Skin epidermis (tissue), 12 donors: ENCODE data around the gene SERPINB1.

ENCODE experiments used
- H3K27ac ChIP-seq, 21 experiments: fragments of 200-600 bp; sonication (generic) in 11 of 21; one replicate each; pipeline ENCODE4 v1.5.0; 2020; ENCODE audit warnings: mild to moderate bottlenecking in 3 of 21, inconsistent platforms in 2 of 21, moderate library complexity in 2 of 21
- H3K4me3 ChIP-seq, 7 experiments: fragments of 200-600 bp; sonication (generic) in 2 of 7; one replicate each; pipeline ENCODE4 v1.5.0; 2020; ENCODE audit warnings: inconsistent platforms in 2 of 7, mild to moderate bottlenecking in 2 of 7, moderate library complexity in 1 of 7

SERPINB1 gene

DNA sequence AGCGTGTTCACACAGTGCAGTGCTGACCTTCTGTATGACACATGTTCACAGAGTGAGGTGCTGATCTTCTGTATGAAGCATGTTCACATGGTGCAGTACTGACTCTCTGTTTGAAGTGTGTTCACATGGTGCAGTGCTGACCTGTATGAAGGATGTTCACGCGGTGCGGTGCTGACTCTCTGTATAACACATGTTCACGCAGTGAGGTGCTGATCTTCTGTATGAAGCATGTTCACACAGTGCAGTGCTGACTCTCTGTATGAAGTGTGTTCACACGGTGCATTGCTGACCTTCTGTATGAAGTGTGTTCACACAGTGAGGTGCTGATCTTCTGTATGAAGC lies 10.8 kb upstream of the SERPINB1 start:
- peak overlapping the region in 1 of 21 experiments; percentile 98 for H3K27ac ChIP-seq
- H3K4me3 ChIP-seq, result no peak overlapping the region

DNA sequence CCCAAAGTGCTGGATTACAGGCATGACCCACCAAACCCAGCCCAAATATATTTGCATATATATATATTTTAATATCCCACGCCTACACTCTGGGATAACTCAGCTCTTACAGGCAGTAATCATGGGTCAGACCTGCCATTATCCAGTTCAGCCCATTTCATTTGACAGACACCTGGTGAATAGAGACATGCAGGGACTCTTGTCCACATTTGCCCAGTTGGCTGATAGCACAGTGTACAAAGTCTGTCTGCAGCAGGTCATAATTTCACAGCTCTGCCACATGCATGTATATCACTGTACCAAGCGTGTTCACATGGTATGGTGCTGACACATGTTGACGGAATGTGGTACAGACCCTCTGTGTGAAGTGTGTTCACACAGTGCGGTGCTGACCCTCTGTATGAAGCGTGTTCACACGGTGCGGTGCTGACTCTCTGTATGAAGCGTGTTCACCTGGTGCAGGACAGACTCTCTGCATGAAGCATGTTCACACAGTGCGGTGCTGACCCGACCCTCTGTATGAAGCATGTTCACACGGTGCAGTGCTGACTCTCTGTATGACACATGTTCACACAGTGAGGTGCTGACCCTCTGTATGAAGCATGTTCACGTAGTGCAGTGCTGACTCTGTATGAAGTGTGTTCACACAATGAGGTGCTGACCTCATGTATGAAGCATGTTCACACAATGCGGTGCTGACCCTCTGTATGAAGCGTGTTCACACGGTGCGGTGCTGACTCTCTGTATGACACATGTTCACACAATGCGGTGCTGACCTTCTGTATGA lies 10.3 kb upstream of the SERPINB1 start:
- H3K27ac ChIP-seq, result peak overlapping the region in 1 of 21 experiments; percentile 3
- H3K4me3 ChIP-seq, result no peak overlapping the region

DNA sequence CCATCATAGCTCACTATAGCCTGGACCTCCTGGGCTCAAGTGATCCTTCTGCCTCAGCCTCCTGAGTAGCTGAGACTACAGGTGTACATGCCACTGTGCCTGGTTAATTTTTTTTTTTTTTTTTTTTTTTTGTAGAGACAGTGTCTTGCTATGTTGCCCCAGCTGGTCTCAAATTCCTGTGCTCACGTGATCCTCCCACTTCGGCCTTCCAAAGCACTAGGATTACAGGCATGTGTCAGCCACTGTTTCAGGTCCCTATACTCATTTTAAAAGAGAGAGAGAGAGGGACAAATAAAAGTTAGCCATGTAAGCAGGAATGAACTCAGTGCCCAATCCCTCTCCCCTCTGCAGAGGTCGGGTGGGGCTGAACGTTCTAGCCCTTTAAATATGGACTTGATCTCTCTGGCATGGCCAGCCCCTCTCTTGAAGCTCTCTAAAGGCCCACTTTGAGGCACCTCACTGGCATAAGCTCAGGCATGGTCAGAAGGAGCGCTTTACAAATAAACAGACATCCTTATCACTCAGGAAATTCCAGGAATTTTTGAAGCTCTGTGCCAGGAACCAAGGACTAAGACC lies 9.0 kb upstream of the SERPINB1 start:
- H3K4me3 ChIP-seq, result no peak overlapping the region
- H3K27ac ChIP-seq, result no peak overlapping the region

DNA sequence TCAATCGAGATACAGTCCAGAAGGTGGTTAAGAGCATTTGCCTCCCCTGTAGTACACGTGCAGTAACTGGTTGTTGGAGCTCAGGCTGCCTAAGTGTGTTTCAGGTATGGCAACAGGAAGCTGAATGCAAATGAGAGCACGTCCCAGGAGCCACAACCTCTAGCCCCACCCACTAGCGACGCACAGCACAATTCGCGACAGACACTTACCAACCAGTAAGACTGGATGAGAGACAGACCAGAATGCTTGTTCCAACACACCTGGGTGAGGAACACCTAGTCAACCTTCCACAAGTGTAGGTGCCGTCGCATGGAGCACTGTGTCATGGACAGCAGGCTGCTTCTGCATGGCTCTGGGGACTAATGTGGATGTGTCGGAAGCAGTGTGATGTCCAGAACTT lies 7.2 kb upstream of the SERPINB1 start:
- Histone ChIP-seq H3K4me3 (no peak overlapping the region), H3K27ac (peak overlapping the region in 5 of 21 experiments; percentile 18 to 45 (median 36))

DNA sequence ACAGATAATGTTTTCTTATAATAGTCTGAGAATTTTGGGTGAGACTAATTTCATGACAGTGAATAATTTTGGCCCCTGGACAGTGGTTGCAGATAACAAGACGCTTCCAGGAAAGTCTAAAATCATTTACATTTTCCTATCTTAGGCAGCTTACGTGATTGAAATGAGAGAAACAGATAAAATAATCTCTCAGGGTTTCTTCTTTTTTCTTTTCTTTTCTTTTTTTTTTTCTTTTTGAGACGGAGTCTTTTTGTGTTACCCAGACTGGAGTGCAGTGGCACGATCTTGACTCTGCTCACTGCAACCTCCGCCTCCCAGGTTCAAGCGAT lies 4.2 kb upstream of the SERPINB1 start:
- peak overlapping the region in 6 of 21 experiments; percentile 41 to 75 (median 58) for H3K27ac ChIP-seq
- peak overlapping the region in 1 of 7 experiments; percentile 13 for H3K4me3 ChIP-seq

DNA sequence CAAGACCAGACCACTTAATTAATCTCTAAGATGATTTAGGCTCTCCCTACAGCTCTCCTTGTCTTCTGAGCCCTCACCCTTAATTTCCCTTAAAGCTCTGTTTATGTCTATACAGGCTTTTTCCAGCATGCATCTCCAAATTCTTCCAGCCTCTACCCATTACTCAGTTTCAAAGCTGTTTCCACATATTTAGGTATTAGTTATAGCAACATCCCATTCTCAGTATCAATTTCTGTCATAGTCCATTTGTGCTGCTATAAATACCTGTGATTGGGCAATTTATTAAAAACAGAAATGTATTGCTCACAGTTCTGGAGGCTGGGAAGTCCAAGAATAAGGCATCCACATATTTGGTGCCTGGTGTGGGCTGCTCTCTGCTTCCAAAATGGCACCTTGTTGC lies 2.3 kb upstream of the SERPINB1 start:
- peak overlapping the region in 5 of 21 experiments; percentile 2 to 95 (median 21) for H3K27ac ChIP-seq
- H3K4me3 ChIP-seq, result no peak overlapping the region

DNA sequence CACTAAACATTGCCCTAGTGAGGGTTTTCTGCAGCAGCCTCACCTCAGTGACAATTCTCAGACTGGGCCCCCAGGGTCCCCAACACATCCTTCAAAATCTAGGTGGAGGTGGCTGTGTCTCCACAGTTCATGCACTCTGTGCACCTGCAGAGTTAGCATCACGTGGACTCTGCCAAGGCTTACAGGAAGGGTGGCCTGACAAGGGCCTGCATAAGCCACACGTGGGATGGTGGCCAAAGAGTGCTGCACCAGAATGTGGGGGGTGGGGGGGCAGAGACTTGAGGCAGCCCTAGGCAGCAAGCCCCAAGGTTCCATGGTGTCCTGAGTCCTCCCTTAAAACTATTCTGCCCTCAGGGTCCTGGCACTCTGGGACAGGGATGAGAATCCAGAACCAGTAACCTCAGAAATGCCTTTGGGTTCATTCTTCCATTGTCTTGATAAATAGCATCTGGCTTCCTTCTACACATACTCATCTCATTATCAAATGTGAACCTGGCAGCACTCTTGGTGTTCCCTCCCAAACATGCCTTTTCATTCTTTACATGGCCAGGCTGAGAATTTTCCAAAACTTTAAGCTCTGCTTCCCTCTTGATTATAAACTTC lies 1.6 kb upstream of the SERPINB1 start:
- peak overlapping the region in 10 of 21 experiments; percentile 11 to 99 (median 96) for H3K27ac ChIP-seq
- no peak overlapping the region for H3K4me3 ChIP-seq

DNA sequence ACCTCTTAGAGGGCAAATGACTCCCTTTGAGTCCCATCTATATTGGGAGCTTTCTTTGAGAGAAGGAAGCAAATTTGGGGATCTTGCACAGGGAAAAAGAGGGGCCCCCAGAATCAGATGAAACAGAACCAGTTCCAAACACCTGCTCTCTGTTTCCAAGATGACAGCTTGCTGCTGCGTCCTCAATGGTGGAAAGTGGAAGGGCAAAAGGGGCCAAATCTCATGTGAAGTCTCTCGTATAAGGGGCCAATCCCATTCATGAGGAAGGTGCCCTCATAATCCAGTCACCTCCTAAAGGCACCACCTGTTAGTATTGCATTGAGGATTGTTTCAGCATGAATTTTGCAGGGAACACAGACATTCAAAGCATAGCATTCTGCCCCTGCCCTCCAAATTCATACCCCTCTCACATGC lies 483 bp upstream of the SERPINB1 start:
- H3K4me3 ChIP-seq, result peak overlapping the region; percentile 42 to 66 (median 57)
- peak overlapping the region in 20 of 21 experiments; percentile 89 to 99 (median 97) for H3K27ac ChIP-seq

DNA sequence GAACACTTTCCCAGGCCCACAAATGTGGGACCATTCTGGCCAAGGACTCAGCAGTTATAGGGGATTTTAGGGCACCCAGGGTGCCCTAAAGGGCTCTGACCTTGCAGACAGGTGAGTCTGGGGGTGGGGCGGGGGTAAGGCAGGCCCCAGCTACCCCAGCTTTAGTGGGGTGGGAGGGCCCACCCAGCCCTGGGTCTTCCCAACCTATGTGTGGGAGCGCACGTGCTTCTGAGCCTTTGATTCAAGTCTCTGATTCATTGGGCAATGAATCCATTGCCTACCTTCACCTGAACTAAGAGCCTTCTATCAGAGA lies 958 bp downstream of the SERPINB1 start:
- peak overlapping the region; percentile 42 to 66 (median 57) for H3K4me3 ChIP-seq

DNA sequence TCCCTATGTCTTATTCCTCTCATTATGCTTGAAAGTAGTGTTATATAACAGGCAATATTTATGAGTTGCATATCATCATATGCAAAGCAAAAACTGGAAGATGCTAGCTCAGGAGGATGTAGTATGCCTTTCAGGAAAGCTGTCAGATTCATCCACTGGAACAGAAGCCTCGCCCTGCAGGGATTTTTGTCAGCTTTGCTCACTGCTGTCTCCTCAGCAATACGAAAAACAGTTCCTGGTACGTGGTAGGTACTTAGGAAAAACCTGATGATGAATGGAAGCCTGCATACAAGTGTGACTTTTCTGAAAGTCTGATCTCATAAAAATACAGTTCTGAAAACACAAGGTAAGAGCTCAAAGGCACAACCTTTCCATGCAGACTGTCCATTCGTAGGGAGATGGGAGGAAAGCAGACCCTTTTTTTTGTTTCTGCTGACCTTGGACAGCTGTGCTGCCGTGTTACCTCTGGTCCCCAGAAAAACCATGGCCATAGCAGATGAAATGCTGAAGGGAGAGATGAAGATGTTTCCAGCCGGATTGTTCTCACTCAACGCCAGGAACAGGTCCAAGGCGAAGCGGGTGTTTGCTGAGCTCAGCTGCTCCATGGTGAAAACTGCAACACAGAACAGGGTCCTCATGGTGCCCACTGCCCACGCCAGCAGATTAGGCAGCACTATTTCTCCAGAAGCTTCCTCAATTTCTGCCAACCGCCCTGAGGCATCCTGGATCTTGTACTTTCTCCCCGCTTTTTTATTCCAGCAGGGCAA lies 1.5 kb downstream of the SERPINB1 start:
- Histone ChIP-seq H3K27ac (peak overlapping the region in 20 of 21 experiments; percentile 88 to 99 (median 97)), H3K4me3 (peak overlapping the region; percentile 42 to 66 (median 57))

More for the DNA sequence above, 958 bp downstream of the SERPINB1 start:
- H3K27ac ChIP-seq, result peak overlapping the region; percentile 88 to 99 (median 97)

DNA sequence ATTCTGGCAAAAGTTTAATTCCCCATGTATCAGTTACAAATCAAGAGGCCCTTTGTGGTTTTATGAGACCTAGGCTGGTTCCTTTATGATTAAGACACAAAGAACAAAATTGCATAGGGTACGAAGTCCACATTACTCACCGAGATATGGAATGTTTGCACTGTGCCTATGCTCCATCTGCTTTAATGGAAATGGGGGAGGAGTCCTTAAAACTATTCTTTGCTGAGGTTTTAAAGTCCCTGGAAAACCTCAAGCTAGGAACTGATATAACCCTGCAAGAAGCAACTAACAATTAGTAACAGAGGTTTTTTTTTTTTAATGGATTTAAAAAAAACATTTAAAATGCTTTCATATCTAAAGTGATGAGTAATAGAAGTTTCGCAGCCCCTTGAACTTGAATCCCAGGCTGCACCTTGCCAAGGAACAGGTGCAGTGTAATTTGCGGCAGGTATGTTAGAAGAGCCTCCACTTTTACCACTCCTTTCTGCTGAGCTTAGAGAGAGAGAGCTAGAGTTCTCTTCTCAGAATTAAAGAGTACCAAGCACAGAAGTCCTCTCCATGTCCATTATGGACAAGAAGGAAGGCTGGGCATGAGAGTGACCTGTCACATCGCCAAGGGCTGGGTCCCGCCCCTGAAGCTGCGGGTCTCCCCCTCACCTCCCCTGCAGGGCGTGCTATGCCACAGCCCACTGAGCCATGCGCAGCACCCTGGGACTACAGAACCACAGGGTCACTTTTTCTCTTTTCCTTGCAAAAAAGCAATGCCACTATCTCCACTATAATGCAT lies 2.3 kb downstream of the SERPINB1 start:
- Histone ChIP-seq H3K27ac (peak overlapping the region in 4 of 21 experiments; percentile 92 to 98 (median 96)), H3K4me3 (peak overlapping the region in 4 of 7 experiments; percentile 46 to 60 (median 53))

DNA sequence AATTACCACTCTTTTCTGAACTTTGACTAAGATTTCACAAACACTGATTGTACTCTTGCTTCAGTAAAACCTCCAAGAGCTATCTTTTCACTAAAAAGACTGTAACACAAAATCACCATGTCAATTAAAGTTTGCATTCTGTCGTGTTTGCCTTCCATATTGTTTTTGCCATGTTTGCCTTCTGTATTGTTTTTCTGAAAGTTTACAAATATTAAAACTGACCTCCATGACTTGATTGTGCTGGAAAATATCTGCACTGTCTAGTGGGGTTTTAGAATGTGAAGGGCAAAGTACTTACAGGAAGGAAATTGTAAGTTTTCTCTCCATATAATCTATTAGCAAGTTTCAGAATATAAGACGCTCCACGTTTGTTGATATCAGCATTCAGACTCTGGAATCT lies 3.4 kb downstream of the SERPINB1 start:
- H3K4me3 ChIP-seq, result no peak overlapping the region
- H3K27ac ChIP-seq, result no peak overlapping the region

DNA sequence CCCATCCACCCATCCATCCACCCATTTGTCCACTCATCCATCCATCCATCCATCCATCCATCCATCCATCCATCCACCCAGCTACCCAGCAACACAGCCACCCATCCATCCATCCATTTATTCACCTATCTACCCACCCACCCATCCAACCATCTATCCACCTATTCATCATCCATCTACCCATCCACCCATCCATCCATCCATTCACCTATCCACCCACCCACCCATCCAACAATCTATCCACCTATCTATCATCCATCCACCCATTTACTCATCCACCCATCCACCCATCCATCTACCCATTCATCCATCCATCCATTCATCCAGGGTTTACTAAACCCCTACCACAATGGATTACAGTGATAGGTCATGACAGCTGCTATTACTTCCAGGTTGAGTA lies 7.4 kb downstream of the SERPINB1 start:
- Histone ChIP-seq H3K4me3 (no peak overlapping the region), H3K27ac (no peak overlapping the region)

DNA sequence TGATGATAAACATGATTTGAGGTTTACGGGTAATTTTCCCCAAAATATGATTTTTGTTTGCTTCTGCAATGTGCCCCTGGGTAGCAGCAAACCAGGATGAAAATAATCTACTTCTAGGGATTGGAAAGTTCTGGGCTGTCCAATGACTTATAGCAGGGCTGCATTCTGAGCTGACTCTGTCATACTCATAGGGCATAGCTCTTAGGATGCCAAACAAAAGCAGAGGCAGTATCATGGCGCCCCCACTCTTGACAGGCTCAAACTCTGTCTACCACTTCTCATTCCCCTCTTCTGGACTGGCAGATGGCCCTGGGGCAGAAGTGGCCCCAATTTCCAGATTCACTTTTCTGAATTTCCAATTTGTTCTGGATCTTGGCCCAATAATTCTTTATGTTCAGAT lies 10.3 kb downstream of the SERPINB1 start:
- Histone ChIP-seq H3K4me3 (no peak overlapping the region), H3K27ac (no peak overlapping the region)

DNA sequence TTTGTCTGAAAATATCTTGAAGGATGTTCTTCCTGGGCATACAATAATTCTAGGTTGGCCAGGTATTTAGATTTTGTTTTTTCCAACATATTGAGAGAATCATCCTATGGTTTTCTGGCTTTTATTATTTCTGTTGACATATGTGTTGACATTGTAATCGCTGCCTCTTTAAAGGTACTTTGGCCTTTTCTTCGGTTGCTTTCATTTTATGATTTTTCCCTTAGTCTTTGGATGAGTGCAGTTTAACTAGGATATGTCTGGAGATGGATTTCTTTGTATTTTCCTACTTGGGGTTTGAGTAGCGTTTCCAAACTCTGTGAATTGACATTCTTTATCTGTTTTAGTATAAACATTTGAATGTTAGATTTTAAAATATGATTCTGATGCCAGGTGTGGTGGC lies 11.5 kb downstream of the SERPINB1 start:
- H3K27ac ChIP-seq, result no peak overlapping the region
- H3K4me3 ChIP-seq, result no peak overlapping the region

DNA sequence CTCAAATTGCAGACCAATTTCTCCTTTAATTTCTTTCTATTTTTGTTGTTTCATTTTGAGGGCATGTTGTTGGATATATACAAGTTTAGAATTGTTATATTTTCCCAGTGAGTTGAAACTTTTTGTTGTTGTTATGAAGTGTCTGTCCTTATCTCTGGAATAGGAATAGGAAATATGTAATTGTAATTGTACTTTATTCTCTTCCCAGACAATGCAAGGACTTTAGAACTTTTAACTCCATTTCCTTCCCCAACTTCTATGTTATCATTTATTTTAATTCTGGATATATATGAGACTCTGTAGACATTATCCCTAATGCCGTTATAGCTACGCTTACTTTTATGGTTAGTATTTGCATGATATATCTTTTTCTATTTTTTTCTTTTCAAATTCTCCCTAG lies 12.4 kb downstream of the SERPINB1 start:
- H3K4me3 ChIP-seq, result no peak overlapping the region
- H3K27ac ChIP-seq, result no peak overlapping the region

DNA sequence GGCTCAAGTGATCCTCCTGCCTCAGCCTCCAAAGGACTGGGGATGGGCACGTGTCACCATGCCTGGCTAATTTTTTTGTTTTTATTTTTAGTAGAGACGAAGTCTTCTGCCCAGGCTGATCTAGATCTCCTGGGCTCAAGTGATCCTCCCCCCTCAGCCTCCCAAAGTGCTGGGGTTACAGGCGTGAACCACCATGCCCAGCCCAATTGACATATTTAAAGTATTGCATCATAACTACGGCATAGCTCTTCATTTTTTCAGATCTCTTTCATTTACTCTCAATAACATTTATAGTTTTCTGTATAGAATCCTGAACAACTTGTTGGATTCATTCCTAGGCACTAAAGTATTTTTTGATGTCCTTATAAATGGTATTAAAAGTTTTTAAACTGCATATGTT lies 13.0 kb downstream of the SERPINB1 start:
- no peak overlapping the region for H3K4me3 ChIP-seq
- H3K27ac ChIP-seq, result no peak overlapping the region

DNA sequence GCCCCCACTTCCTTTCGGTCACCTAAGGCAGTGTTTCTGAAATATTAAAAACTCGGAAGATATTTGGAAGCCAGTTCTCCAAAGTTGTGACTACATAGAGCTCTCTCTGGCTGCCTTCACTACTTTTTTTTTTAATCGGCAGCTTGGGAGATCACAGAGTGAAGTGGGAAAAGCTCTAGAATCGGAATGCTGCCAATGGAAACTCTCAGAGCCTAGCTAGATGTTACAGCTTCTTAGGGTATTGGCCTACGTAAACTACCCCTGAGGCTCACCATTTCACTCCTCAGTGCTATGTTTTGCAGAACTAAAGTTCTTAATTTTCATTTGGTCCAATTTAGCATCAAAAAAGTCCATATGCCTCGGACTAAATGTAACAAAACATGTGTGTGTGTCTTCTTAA lies 14.5 kb downstream of the SERPINB1 start:
- H3K27ac ChIP-seq, result no peak overlapping the region
- H3K4me3 ChIP-seq, result no peak overlapping the region

DNA sequence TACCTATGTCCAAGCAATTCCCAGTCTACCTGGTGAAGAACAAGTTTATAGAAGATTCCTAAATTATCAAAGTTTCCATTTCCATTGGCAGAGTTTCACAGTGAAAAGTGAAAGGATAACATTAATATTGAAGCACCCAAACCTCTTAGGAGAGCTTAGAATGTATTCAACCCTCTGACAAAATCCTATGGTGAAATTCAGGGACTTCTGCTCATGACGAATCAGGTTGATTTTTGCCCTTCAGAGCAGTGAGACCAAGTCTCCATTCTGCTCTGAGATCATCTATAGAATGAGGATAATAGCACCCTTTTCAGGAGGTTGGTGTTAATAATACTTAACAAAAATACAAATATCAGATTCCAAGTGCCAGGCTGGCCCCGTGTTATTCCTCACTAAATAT lies 15.5 kb downstream of the SERPINB1 start:
- H3K27ac ChIP-seq, result no peak overlapping the region
- no peak overlapping the region for H3K4me3 ChIP-seq
